A549 (cell line): ENCODE data around the gene TPRN. TPM values are rescaled to one million over a fixed set of nuclear protein-coding genes. Genes with fewer than 3 reads are reported as not detected.

Experiments used
- ATAC-seq, 2 experiments: fragments of 200-7000 bp in 1 of 2; fragments of >200 bp in 1 of 2; cut with Nextera tagmentation in 1 of 2; cut with Tn5 transposase in 1 of 2; 3 replicates each; pipeline versions ENCODE4 v1.8.0 to v1.9.1; 2018 to 2020; ENCODE audit warnings: mild to moderate bottlenecking in 1 of 2, moderate library complexity in 1 of 2
- CTCF ChIA-PET: fragments of 300-600 bp; sonication (Branson Sonifier 250); formaldehyde crosslinking; extraction: SDS; loops from one replicate; lab custom pipeline; 2021; ENCODE audit warnings: antibody characterized with exemption, inconsistent platforms; lab: Yijun Ruan, JAX
- POLR2A ChIA-PET: fragments of 350-600 bp; formaldehyde crosslinking; extraction: SDS; loops from one replicate; lab custom pipeline; 2021; ENCODE audit warnings: antibody characterized with exemption, inconsistent platforms; lab: Yijun Ruan, JAX
- DNase-seq, 2 experiments: peaks; one replicate each; pipeline versions ENCODE4 v3.0.0 to v3.0.0-alpha.2; 2011 to 2016; ENCODE audit warnings: low read depth in 1 of 2, low spot score in 1 of 2
- FAIRE-seq: peaks from 2 replicates; lab custom pipeline; 2011; peaks lifted over from hg19 to GRCh38; lab: Jason Lieb, UNC
- H3K27ac ChIP-seq, 2 experiments: fragments of >200 bp; sonication (Bioruptor Twin); formaldehyde crosslinking; 3 replicates each; pipeline ENCODE4 v1.5.1; 2016 to 2017
- H3K4me1 ChIP-seq: fragments of >200 bp; sonication (Bioruptor Twin); formaldehyde crosslinking; 3 replicates; pipeline ENCODE4 v1.6.1; 2016
- H3K4me2 ChIP-seq: fragments of >200 bp; sonication (Bioruptor Twin); formaldehyde crosslinking; 3 replicates; pipeline ENCODE4 v1.6.1; 2016
- H3K4me3 ChIP-seq: fragments of >200 bp; sonication (Bioruptor Twin); formaldehyde crosslinking; 3 replicates; pipeline ENCODE4 v1.5.1; 2016
- H3K9me3 ChIP-seq: fragments of >200 bp; sonication (Bioruptor Twin); formaldehyde crosslinking; 3 replicates; pipeline ENCODE4 v1.6.1; 2016
- CBX2 ChIP-seq: fragments of 200-600 bp; sonication (generic); IDR thresholded peaks from 2 replicates; pipeline ENCODE4 v1.6.1; 2016; ENCODE audit warnings: low read depth, mild to moderate bottlenecking, borderline replicate concordance
- CBX8 ChIP-seq: fragments of 200-600 bp; sonication (generic); IDR thresholded peaks from 2 replicates; pipeline ENCODE4 v1.6.1; 2016
- CHD2 ChIP-seq: fragments of 150-350 bp; IDR thresholded peaks from 2 replicates; pipeline ENCODE4 v1.6.1; 2014; ENCODE audit warnings: low read length; ENCODE audit not compliant: partially characterized antibody
- EHF ChIP-seq: fragments of 250-450 bp; sonication (Bioruptor Pico); IDR thresholded peaks from 2 replicates; pipeline ENCODE4 v1.5.0; 2020; ENCODE audit warnings: mild to moderate bottlenecking
- ESRRA ChIP-seq: fragments of 150-350 bp; IDR thresholded peaks from 2 replicates; pipeline ENCODE4 v1.6.1; 2014; ENCODE audit warnings: mild to moderate bottlenecking, low read length, borderline replicate concordance
- FOSL2 ChIP-seq, 2 experiments: fragments of 450-650 bp in 1 of 2; fragments of >200 bp in 1 of 2; sonication (Bioruptor Twin) in 1 of 2; formaldehyde crosslinking; IDR thresholded peaks; 2 replicates each; pipeline versions ENCODE4 v1.5.0 to v1.6.1; 2016 to 2020; ENCODE audit warnings: mild to moderate bottlenecking in 1 of 2, moderate library complexity in 1 of 2
- GATA3 ChIP-seq: IDR thresholded peaks from 2 replicates; pipeline ENCODE4 v1.6.1; 2012; ENCODE audit warnings: borderline replicate concordance
- HDAC2 ChIP-seq: fragments of 200-600 bp; sonication (generic); IDR thresholded peaks from 2 replicates; pipeline ENCODE4 v1.6.1; 2016
- HOXA7 ChIP-seq: fragments of 250-450 bp; sonication (Bioruptor Pico); IDR thresholded peaks from 2 replicates; pipeline ENCODE4 v1.5.0; 2020; ENCODE audit warnings: mild to moderate bottlenecking, moderate library complexity
- HOXB5 ChIP-seq: fragments of 250-450 bp; sonication (Bioruptor Pico); IDR thresholded peaks from 2 replicates; pipeline ENCODE4 v1.5.0; 2020; ENCODE audit warnings: mild to moderate bottlenecking, moderate library complexity
- JUN ChIP-seq, 2 experiments: fragments of >200 bp; sonication (Bioruptor Twin); formaldehyde crosslinking; IDR thresholded peaks; 2 replicates in 1 of 2; 3 replicates in 1 of 2; pipeline ENCODE4 v1.6.1; 2016 to 2017
- MAZ ChIP-seq: fragments of 150-350 bp; IDR thresholded peaks from 2 replicates; pipeline ENCODE4 v1.6.1; 2014; ENCODE audit warnings: antibody characterized with exemption, low read depth, low read length, borderline replicate concordance
- SREBF2 ChIP-seq: fragments of 450-650 bp; IDR thresholded peaks from 2 replicates; pipeline ENCODE4 v1.6.1; 2014; ENCODE audit warnings: mild to moderate bottlenecking, moderate library complexity
- TFCP2L1 ChIP-seq: fragments of 250-450 bp; sonication (Bioruptor Pico); IDR thresholded peaks from 2 replicates; pipeline ENCODE4 v1.5.0; 2021; ENCODE audit warnings: mild to moderate bottlenecking
- ZSCAN20 ChIP-seq: fragments of 250-450 bp; sonication (Bioruptor Pico); IDR thresholded peaks from 2 replicates; pipeline ENCODE4 v1.8.0; 2022; ENCODE audit warnings: mild to moderate bottlenecking, moderate library complexity
- WGBS: methylation state at CpG from one replicate; pipeline ENCODE4 v1.1.6; 2017; ENCODE audit errors: missing lambda C conversion rate; 5-methylcytosine and 5-hydroxymethylcytosine counted together
- polyA plus RNA-seq, 4 experiments: library from polyadenylated mRNA; depleted of rRNA in 3 of 4; stranded (reverse); fragments of >200 nt; fragmentation: RNase III in 1 of 4; extraction: RNeasy Plus Mini Kit Qiagen cat#74134 plus additional on column Dnase treatment in 1 of 4; gene quantifications; 2 replicates in 3 of 4; 3 replicates in 1 of 4; pipeline ENCODE4 v1.2.3, GENCODE V29; 2011 to 2017
- TF ChIP-seq, protein P1 (sequence below): fragments of 450-650 bp; IDR thresholded peaks from 2 replicates; pipeline ENCODE4 v1.6.1; 2014; ENCODE audit warnings: antibody characterized with exemption
- TF ChIP-seq, protein P2 (sequence below): fragments of 250-450 bp; sonication (Bioruptor Pico); IDR thresholded peaks from 2 replicates; pipeline ENCODE4 v1.5.0; 2021; ENCODE audit warnings: mild to moderate bottlenecking, moderate library complexity, borderline replicate concordance
- TF ChIP-seq, protein P3 (sequence below): IDR thresholded peaks from 2 replicates; pipeline ENCODE4 v1.6.1; 2012

The TPRN gene
- polyA plus RNA-seq, 2 of the 4 experiments (the other 2 are of a cell fraction), result 2.1 to 6.5 TPM

DNA sequence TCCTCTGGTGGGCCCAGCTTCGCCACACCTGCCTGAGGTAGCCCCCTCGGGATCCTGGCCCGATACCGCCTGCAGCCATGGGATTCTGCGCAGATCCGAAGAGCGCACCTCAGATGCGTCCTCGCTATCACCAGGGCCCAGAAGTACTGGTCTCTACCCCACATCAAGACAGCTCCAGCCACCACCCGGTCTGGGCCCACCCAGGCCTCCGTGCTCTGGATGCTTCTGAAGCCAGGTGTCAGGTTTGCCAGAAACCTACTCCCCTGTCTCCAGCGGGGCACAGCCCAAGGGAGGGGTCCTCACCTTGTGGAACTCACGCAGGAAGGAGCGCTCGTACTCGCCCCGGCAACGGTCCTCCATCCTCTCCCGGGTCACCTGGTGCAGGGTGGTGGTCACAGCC, 14.6 kb downstream of the TPRN start:
- no peak overlapping the region for H3K4me2 ChIP-seq
- no peak for TF ChIP-seq MAZ
- TF ChIP-seq, protein P1, sequence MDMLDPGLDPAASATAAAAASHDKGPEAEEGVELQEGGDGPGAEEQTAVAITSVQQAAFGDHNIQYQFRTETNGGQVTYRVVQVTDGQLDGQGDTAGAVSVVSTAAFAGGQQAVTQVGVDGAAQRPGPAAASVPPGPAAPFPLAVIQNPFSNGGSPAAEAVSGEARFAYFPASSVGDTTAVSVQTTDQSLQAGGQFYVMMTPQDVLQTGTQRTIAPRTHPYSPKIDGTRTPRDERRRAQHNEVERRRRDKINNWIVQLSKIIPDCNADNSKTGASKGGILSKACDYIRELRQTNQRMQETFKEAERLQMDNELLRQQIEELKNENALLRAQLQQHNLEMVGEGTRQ, result no peak
- H3K9me3 ChIP-seq, result no peaks in the 10 kb centered on the region
- peaks cover 23% of the 10 kb centered on the region for H3K4me1 ChIP-seq
- H3K27ac ChIP-seq, result no peak overlapping the region
- ChIA-PET CTCF (interaction anchor here (11.5 kb wide), 1 partner anchor 12 kb away, joined by 156 read pairs; the partner anchor contains the start of genes LRRC26 and TMEM210), POLR2A (interaction anchor here (2.0 kb wide), 1 partner anchor 55 kb away, joined by 4 read pairs; no protein-coding TSS in a partner anchor)
- WGBS, result 96% methylated on average over 18 of the region's 19 CpGs
- H3K4me3 ChIP-seq, result no peak overlapping the region
- DNase-seq (no peak), ATAC-seq (no peak), FAIRE-seq (no peak)

DNA sequence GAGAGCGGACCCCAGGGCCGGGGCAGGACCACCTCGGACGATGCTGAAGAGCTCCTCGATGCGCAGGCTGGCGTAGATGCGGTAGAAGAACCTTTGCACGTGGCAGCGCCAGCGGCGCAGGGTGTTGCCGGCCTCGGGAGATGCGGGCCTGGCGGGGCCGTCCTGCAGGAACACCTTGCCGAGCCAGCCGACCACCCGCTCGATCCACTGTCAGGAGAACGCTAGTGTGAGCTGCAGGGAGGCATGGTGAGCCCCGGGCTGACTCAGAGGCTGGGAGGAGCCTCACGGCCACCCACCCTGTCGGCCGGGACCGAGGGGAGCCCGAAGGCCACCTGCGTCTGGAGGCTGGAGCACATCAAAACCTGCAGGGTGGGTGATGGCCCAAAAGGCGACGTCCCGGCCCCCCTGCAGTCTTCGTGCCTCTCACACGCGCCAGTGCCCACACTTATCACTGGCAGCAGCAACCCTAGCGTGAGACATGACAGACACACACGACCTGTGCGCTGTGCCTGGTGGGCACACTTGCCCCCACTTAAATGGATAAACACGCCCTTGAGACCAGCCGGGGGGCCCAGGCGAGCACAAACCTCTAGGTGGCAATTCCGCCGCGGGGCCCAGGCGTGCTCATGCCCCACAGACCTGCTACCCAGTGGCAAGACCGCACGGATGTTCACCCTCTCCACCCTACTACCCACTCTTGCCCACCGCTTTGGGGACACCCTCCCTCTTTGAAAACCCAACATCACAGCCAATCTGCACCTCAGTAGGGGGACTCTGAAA, 15.5 kb downstream of the TPRN start:
- FAIRE-seq, result no peak
- Histone ChIP-seq H3K4me1 (peaks cover 19% of the 10 kb centered on the region), H3K27ac (no peak overlapping the region), H3K4me2 (no peak overlapping the region), H3K9me3 (no peaks in the 10 kb centered on the region), H3K4me3 (no peak overlapping the region)
- no peak for ATAC-seq
- DNase-seq, result no peak
- ChIA-PET CTCF (interaction anchor here (11.5 kb wide), 1 partner anchor 11 kb away, joined by 156 read pairs; the partner anchor contains the start of genes LRRC26 and TMEM210), POLR2A (interaction anchor here (1.2 to 2.0 kb wide), 2 partner anchors 16 to 56 kb away, joined by 3 to 4 read pairs; partner anchors contain the start of gene TPRN)
- WGBS, result 94% methylated on average over 46 of the region's 48 CpGs
- TF ChIP-seq, protein P2, sequence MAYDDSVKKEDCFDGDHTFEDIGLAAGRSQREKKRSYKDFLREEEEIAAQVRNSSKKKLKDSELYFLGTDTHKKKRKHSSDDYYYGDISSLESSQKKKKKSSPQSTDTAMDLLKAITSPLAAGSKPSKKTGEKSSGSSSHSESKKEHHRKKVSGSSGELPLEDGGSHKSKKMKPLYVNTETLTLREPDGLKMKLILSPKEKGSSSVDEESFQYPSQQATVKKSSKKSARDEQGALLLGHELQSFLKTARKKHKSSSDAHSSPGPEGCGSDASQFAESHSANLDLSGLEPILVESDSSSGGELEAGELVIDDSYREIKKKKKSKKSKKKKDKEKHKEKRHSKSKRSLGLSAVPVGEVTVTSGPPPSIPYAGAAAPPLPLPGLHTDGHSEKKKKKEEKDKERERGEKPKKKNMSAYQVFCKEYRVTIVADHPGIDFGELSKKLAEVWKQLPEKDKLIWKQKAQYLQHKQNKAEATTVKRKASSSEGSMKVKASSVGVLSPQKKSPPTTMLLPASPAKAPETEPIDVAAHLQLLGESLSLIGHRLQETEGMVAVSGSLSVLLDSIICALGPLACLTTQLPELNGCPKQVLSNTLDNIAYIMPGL (CRISPR knock-in tag), result no peak
- no peak for TF ChIP-seq JUN (IDR thresholded peaks at IDR 0.05)
- no peak for TF ChIP-seq HOXB5 (CRISPR knock-in tag)
- TF ChIP-seq TFCP2L1, result no peak
- no peak for TF ChIP-seq ESRRA
- TF ChIP-seq, protein P1, result no peak
- no peak for TF ChIP-seq HDAC2
- TF ChIP-seq EHF, result no peak
- no peak for TF ChIP-seq FOSL2 (IDR thresholded peaks at IDR 0.05)
- TF ChIP-seq FOSL2 (CRISPR knock-in tag; IDR thresholded peaks at IDR 0.05), result no peak
- no peak for TF ChIP-seq CBX8
- no peak for TF ChIP-seq CBX2
- no peak for TF ChIP-seq CHD2
- no peak for TF ChIP-seq HOXA7 (CRISPR knock-in tag)
- TF ChIP-seq GATA3, result no peak

DNA sequence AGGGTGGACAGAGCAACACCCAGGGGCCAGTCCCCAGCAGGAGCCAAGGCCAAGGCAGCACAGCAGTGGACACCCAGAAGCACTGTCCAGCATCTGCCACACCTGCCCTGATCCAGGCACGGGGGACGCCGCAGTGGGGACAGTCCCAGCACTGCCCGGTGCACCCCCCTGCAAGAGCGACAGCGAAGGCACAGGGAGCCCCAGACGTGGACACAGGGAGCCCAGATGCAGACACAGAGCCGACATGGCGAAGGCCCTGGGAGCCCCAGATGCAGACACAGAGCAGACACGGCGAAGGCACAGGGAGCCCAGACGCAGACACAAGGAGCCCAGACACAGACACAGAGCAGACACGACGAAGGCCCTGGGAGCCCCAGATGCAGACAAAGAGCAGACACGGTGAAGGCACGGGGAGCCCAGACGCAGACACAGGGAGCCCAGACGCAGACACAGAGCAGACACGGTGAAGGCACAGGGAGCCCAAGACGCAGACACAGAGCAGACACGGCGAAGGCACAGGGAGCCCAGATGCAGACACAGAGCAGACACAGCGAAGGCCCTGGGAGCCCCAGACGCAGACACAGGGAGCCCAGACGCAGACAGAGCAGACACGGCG, 16.5 kb downstream of the TPRN start:
- no peak for TF ChIP-seq ZSCAN20 (CRISPR knock-in tag)
- no peak for TF ChIP-seq GATA3
- TF ChIP-seq SREBF2, result no peak
- TF ChIP-seq, protein P3, sequence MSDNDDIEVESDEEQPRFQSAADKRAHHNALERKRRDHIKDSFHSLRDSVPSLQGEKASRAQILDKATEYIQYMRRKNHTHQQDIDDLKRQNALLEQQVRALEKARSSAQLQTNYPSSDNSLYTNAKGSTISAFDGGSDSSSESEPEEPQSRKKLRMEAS, result no peak
- Histone ChIP-seq H3K4me1 (peaks cover 11% of the 10 kb centered on the region), H3K27ac (no peak overlapping the region), H3K4me2 (no peak overlapping the region), H3K9me3 (no peaks in the 10 kb centered on the region), H3K4me3 (no peak overlapping the region)
- FAIRE-seq (no peak), DNase-seq (no peak), ATAC-seq (no peak)
- ChIA-PET POLR2A (interaction anchor here (1.2 kb wide), 1 partner anchor 17 kb away, joined by 3 read pairs; the partner anchor contains the start of gene TPRN), CTCF (interaction anchor here (1.0 to 1.4 kb wide), 3 partner anchors 16 to 116 kb away, joined by 3 to 7 read pairs (median 3); partner anchors contain the start of gene RNF224)
- WGBS, result 95% methylated on average over 23 of the region's 27 CpGs
